A549 treated with GW870086 at 1 μM for 4 hours (cell line): ENCODE results near the gene USH1G. TPM values are rescaled to one million over a fixed set of nuclear protein-coding genes. Genes with fewer than 3 reads are reported as not detected.

Experiments used
- total RNA-seq: library from RNA; stranded (reverse); fragments of 200-300 nt; extraction: Qiagen RNA extraction; gene quantifications from 5 replicates; pipeline ENCODE4 v1.2.3, GENCODE V29; 2022; ENCODE audit warnings: low read depth

Gene USH1G
- 0.07 to 0.12 TPM (median 0.11 TPM) in 5 replicates for total RNA-seq

GRCh38 chr17:74922694-74923537 lies at the start of gene USH1G:
USH1G (minus strand) TSS chr17:74923255; CDS start chr17:74923073, 182 bp downstream.

GRCh38 chr17:74972107-74972972 lies 49.3 kb upstream of the USH1G start, which contains the start of gene HID1:
HID1 (minus strand) TSS chr17:74972759; CDS start chr17:74972656, 103 bp downstream.

GRCh38 chr17:74935585-74936469 lies 12.8 kb upstream of the USH1G start, which contains the start of gene OTOP3:
OTOP3 (plus strand) TSS chr17:74935898; CDS start chr17:74935922, 24 bp downstream.

GRCh38 chr17:74924250-74924948 lies 1.3 kb upstream of the USH1G start, which contains the start of gene OTOP2:
OTOP2 (plus strand) TSS chr17:74924273; CDS start chr17:74924633, 360 bp downstream.

DNA sequence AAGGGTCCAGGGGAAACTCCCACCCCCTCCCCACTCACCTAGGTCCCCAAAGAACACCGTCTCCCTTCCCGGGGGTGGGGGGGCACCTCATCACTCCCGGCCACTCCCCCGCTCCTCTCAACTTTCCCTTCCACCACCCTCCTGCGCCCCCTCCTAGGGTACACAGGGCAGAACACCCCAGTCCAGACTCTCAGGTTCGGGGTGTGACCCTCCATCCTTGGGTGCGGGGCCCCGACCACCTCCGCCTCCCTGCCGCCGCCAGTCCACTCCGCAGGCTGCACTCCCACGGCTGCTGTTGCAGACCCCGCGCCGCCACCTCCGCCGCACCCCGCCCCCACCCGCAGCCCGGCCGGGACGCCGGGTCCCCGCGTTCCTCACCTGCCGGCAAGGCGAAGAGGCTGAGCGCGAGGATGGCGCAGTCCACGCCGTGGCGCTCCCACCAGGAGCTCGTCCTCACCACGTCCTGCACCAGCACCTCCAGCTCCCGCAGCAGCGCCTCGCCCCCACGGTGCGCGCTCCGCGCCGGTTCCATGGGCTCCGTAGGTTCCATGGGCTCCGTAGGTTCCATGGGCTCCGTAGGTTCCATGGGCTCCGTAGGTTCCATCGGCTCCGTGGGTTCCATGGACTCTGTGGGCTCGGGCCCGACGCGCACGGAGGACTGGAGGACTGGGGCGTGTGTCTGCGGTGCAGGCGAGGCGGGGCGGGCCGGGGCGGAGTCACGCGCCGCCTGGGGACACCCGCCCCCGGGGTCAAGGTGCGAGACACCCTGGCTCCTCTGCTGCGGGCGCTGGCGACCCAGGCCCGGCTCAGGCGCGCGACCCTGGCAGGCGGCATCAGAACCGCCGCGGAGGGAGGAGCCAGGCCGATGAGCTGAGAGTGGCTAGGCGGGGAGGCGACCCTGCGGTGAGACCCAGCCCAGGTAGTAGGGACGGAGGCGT lies 29.8 kb downstream of the USH1G start, which contains the start of gene FADS6:
FADS6 (minus strand) TSS at position 660 of the 938 bp plus-strand sequence; CDS start at position 622, 38 bp downstream.

GRCh38 chr17:74872313-74873036 lies 50.6 kb downstream of the USH1G start, which contains the start of gene FDXR:
FDXR (minus strand) TSS chr17:74872994; CDS start chr17:74872944, 50 bp downstream.

Other genes starting within 250 kb of the USH1G start
- not detected in 5 replicates for gene CD300LF, start 210.3 kb downstream of the USH1G start, total RNA-seq
- gene RAB37, start 186.0 kb downstream of the USH1G start, total RNA-seq = 1.1 to 1.4 TPM (median 1.3 TPM) in 5 replicates
- gene NHERF1, start 174.6 kb downstream of the USH1G start, total RNA-seq = 34.8 to 45.4 TPM (median 44.6 TPM) in 5 replicates
- gene NAT9, start 146.9 kb downstream of the USH1G start, total RNA-seq = 46.7 to 62.2 TPM (median 56.4 TPM) in 5 replicates
- gene GRIN2C, start 63.4 kb downstream of the USH1G start, total RNA-seq = 0.14 to 0.37 TPM (median 0.22 TPM) in 5 replicates
- 48.1 to 67.0 TPM (median 61.8 TPM) in 5 replicates for gene FDXR, start 50.3 kb downstream of the USH1G start, total RNA-seq
- 0.09 TPM in 1 of 5 replicates, not detected in the others for gene FADS6, start 29.6 kb downstream of the USH1G start, total RNA-seq
- gene OTOP2, start 1.0 kb upstream of the USH1G start, total RNA-seq = 0.13 TPM in 1 of 5 replicates, not detected in the others
- gene OTOP3, start 12.6 kb upstream of the USH1G start, total RNA-seq = not detected in 5 replicates
- 13.8 to 19.2 TPM (median 17.5 TPM) in 5 replicates for gene HID1, start 49.5 kb upstream of the USH1G start, total RNA-seq
- gene CDR2L, start 64.4 kb upstream of the USH1G start, total RNA-seq = 56.3 to 70.7 TPM (median 68.6 TPM) in 5 replicates
- 72.9 to 81.4 TPM (median 79.5 TPM) in 5 replicates for gene MRPL58, start 89.4 kb upstream of the USH1G start, total RNA-seq
- 492 to 570 TPM (median 501 TPM) in 5 replicates for gene ATP5PD, start 123.7 kb upstream of the USH1G start, total RNA-seq
- gene KCTD2, start 124.0 kb upstream of the USH1G start, total RNA-seq = 27.5 to 32.0 TPM (median 31.1 TPM) in 5 replicates
- gene SLC16A5, start 164.7 kb upstream of the USH1G start, total RNA-seq = 26.1 to 36.0 TPM (median 31.7 TPM) in 5 replicates
- 17.1 to 20.9 TPM (median 18.8 TPM) in 5 replicates for gene ARMC7, start 186.7 kb upstream of the USH1G start, total RNA-seq
- gene NT5C, start 208.5 kb upstream of the USH1G start, total RNA-seq = 89.6 to 134 TPM (median 128 TPM) in 5 replicates
- 739 to 848 TPM (median 789 TPM) in 5 replicates for gene JPT1, start 231.3 kb upstream of the USH1G start, total RNA-seq